Retinal pigment epithelial cell (primary cell): Measurements from ENCODE around the gene SERTAD1.

ENCODE experiments used
- DNase-seq: peaks from one replicate; pipeline ENCODE4 v3.0.0-alpha.2; 2010; ENCODE audit warnings: low read depth
- H3K4me3 ChIP-seq: 2 replicates; pipeline ENCODE4 v1.5.1; 2011; ENCODE audit warnings: mild to moderate bottlenecking, low read length, control low read depth, moderate library complexity
- TF ChIP-seq, protein P1 (sequence below): conservative IDR thresholded peaks from 2 replicates; pipeline ENCODE4 v1.5.1; 2011; ENCODE audit warnings: low read depth, low read length, control low read depth, inconsistent platforms

SERTAD1 gene

DNA sequence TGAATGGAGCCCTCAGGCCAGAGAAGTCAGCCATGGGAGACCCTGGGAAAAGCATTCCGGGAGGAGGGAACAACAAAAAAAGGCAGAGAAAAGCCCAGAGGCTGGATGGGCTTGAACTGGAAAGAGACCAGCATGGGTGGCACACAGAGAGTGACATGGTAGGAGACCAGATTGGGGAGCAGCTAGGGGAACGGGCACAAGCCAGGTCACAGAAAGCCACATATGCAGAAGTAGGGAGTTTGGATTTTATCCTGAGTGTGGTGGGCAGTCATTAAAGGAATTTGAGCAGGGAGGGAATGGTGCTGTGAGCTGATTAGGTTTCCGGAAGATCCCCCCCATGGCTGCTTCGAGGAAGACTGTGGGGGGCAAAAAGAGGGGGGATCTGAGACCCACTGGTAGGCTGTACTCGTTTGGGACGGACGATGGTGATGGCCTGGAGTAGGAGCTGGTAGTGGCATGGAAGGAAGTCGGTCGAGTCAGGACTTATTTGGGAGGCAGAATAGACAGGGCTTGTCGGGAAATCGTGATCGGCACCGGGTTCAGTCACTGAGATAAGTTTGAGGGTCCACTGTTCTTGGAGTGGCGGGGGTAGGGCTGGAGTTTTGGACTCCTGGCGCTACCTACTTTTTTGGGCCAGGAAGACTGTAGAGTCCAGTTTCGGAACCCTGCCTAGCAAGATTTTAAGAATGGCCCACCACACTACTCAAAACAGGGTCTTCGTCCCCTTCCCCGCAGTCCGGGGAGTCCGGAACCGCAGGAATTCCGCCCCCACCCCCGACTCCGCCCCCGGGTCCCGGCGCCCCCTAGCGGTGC, 949 bp downstream of the SERTAD1 start:
- peak overlapping the region; percentile 85 for H3K4me3 ChIP-seq
- no peak for DNase-seq
- TF ChIP-seq, protein P1, sequence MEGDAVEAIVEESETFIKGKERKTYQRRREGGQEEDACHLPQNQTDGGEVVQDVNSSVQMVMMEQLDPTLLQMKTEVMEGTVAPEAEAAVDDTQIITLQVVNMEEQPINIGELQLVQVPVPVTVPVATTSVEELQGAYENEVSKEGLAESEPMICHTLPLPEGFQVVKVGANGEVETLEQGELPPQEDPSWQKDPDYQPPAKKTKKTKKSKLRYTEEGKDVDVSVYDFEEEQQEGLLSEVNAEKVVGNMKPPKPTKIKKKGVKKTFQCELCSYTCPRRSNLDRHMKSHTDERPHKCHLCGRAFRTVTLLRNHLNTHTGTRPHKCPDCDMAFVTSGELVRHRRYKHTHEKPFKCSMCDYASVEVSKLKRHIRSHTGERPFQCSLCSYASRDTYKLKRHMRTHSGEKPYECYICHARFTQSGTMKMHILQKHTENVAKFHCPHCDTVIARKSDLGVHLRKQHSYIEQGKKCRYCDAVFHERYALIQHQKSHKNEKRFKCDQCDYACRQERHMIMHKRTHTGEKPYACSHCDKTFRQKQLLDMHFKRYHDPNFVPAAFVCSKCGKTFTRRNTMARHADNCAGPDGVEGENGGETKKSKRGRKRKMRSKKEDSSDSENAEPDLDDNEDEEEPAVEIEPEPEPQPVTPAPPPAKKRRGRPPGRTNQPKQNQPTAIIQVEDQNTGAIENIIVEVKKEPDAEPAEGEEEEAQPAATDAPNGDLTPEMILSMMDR: no peak

DNA sequence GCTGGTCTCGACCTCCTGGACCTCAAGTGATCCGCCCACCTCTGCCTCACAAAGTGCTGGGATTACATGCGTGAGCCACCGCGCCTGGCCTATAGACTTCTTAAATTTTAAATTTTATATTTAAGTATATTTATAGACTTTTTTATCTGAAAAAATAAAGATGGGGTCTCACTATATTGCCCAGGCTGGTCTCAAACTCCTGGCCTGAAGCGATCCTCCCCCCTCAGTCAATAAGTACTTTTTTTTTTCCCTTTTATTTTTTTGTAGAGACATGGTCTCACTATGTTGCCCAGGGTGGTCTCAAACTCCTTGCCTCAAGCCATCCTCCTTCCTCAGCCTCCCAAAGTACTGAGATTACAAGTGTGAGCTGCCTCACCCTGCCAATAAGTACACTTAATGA, 1.9 kb downstream of the SERTAD1 start:
- no peak for DNase-seq
- peak overlapping the region; percentile 85 for H3K4me3 ChIP-seq
- TF ChIP-seq, protein P1: no peak

- H3K4me3 ChIP-seq: no peak overlapping the region
- TF ChIP-seq, protein P1: no peak
- DNase-seq: no peak
Observed at GRCh38 chr19:40422748-40423566, 2.8 kb downstream of the SERTAD1 start.

GRCh38 chr19:40421993-40422747, 3.6 kb downstream of the SERTAD1 start:
- TF ChIP-seq, protein P1: no peak
- no peak for DNase-seq
- no peak overlapping the region for H3K4me3 ChIP-seq

GRCh38 chr19:40420766-40421765, 4.7 kb downstream of the SERTAD1 start:
- H3K4me3 ChIP-seq: peak overlapping the region; percentile 65
- TF ChIP-seq, protein P1: peak; percentile 97
- DNase-seq: peak; percentile 68

DNA sequence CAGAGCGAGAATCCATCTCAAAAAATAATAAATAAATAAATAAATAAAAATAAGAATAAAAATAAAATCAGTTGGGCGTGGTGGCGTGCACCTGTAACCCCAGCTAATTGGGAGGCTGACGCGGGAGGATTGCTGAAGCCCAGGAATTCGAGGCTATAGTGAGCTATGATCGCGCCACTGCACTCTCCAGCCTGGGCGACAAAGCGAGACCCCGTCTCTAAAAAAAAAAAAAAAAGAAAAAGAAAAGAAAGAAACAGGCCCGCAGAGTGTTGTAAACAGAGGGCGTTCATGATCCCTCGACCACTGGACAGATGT, 5.4 kb downstream of the SERTAD1 start:
- DNase-seq: no peak
- H3K4me3 ChIP-seq: peak overlapping the region; percentile 65
- TF ChIP-seq, protein P1: no peak
